ENCODE data around the gene GYS1.
"Not testable (repeated sequence)": the region's sequence is repeated elsewhere in the genome, so short reads cannot be mapped to it uniquely, and the experiment has no call there.

GYS1 gene

GRCh38 chr19:49020931-49021895 is 28.1 kb upstream of the GYS1 start:
- no peaks in the 10 kb centered on the region for H3K9me3 Mint-ChIP-seq
- H3K4me3 Mint-ChIP-seq = no peak overlapping the region
- H3K27ac Mint-ChIP-seq = peak overlapping the region in 1 of 2 donors; percentile 10
- peaks cover 19% of the 10 kb centered on the region for H3K27me3 Mint-ChIP-seq
- no peak for DNase-seq
- peaks cover 33% of the 10 kb centered on the region for H3K4me1 Mint-ChIP-seq
- ATAC-seq = peak; percentile 24

- Mint-ChIP-seq H3K4me3 (peak overlapping the region in 1 of 2 donors; percentile 79), H3K27ac (peak overlapping the region in 1 of 2 donors; percentile 78), H3K27me3 (peaks cover 19% of the 10 kb centered on the region), H3K9me3 (no peaks in the 10 kb centered on the region), H3K4me1 (peaks cover 33% of the 10 kb centered on the region)
- no peak for DNase-seq
- no peak for ATAC-seq
Observed at GRCh38 chr19:49020342-49020741, 27.2 kb upstream of the GYS1 start.

- ATAC-seq (peak; percentile 44), DNase-seq (peak; percentile 54 to 64)
- Mint-ChIP-seq H3K4me1 (peaks cover 33% of the 10 kb centered on the region), H3K4me3 (peak overlapping the region; percentile 79 to 84), H3K9me3 (no peaks in the 10 kb centered on the region), H3K27ac (peak overlapping the region in 1 of 2 donors; percentile 88), H3K27me3 (peaks cover 19% of the 10 kb centered on the region)
Observed at GRCh38 chr19:49019242-49019932, 26.3 kb upstream of the GYS1 start.

GRCh38 chr19:49018388-49019241 is 25.5 kb upstream of the GYS1 start:
- peaks cover 33% of the 10 kb centered on the region for H3K4me1 Mint-ChIP-seq
- ATAC-seq, DNase-seq, H3K27ac Mint-ChIP-seq, H3K9me3 Mint-ChIP-seq: not testable (repeated sequence)
- peak overlapping the region; percentile 79 to 84 for H3K4me3 Mint-ChIP-seq
- peaks cover 19% of the 10 kb centered on the region for H3K27me3 Mint-ChIP-seq

GRCh38 chr19:49017666-49018351 is 24.7 kb upstream of the GYS1 start:
- DNase-seq (peak; percentile 65 to 72), ATAC-seq (peak; percentile 83)
- Mint-ChIP-seq H3K4me1 (peaks cover 33% of the 10 kb centered on the region), H3K4me3 (peak overlapping the region; percentile 79 to 84), H3K27ac (peak overlapping the region in 1 of 2 donors; percentile 29), H3K9me3 (no peaks in the 10 kb centered on the region), H3K27me3 (peaks cover 19% of the 10 kb centered on the region)

- H3K9me3 Mint-ChIP-seq = no peaks in the 10 kb centered on the region
- DNase-seq (no peak), ATAC-seq (no peak)
- peak within 1 kb of the TSS; percentile 79 to 84 for H3K4me3 Mint-ChIP-seq
- peaks cover 33% of the 10 kb centered on the region for H3K4me1 Mint-ChIP-seq
- H3K27me3 Mint-ChIP-seq = peaks cover 19% of the 10 kb centered on the region
- peak within 1 kb of the TSS in 1 of 2 donors; percentile 29 for H3K27ac Mint-ChIP-seq
Observed at GRCh38 chr19:49017041-49017665, 24.0 kb upstream of the GYS1 start, which contains the start of gene LHB. Gene LHB, minus strand, starts transcription at chr19:49017091. Its CDS starts 10 bp downstream, at chr19:49017081.

GRCh38 chr19:49016067-49016839 is 23.1 kb upstream of the GYS1 start:
- Mint-ChIP-seq H3K4me1 (peaks cover 28% of the 10 kb centered on the region), H3K27ac (no peak overlapping the region), H3K27me3 (peaks cover 19% of the 10 kb centered on the region), H3K9me3 (no peaks in the 10 kb centered on the region), H3K4me3 (no peak overlapping the region)
- DNase-seq (no peak), ATAC-seq (no peak)

- ATAC-seq = no peak
- no peak for DNase-seq
- no peak overlapping the region for H3K4me3 Mint-ChIP-seq
- H3K4me1 Mint-ChIP-seq = peaks cover 17% of the 10 kb centered on the region
- H3K9me3 Mint-ChIP-seq = no peaks in the 10 kb centered on the region
- peaks cover 12% of the 10 kb centered on the region for H3K27me3 Mint-ChIP-seq
- no peak overlapping the region for H3K27ac Mint-ChIP-seq
Observed at GRCh38 chr19:49014870-49015255, 21.8 kb upstream of the GYS1 start.

GRCh38 chr19:49014123-49014869 is 21.2 kb upstream of the GYS1 start:
- Mint-ChIP-seq H3K27me3 (peaks cover 6% of the 10 kb centered on the region), H3K4me3 (no peak overlapping the region), H3K27ac (no peak overlapping the region), H3K9me3 (no peaks in the 10 kb centered on the region), H3K4me1 (peaks cover 12% of the 10 kb centered on the region)
- no peak for DNase-seq
- ATAC-seq = no peak

GRCh38 chr19:49011194-49011593 is 18.1 kb upstream of the GYS1 start:
- H3K9me3 Mint-ChIP-seq = no peaks in the 10 kb centered on the region
- no peaks in the 10 kb centered on the region for H3K4me1 Mint-ChIP-seq
- no peak for DNase-seq
- ATAC-seq = no peak
- H3K4me3 Mint-ChIP-seq = no peak overlapping the region
- no peak overlapping the region for H3K27ac Mint-ChIP-seq
- no peaks in the 10 kb centered on the region for H3K27me3 Mint-ChIP-seq

- DNase-seq = no peak
- H3K27ac Mint-ChIP-seq = no peak overlapping the region
- no peaks in the 10 kb centered on the region for H3K9me3 Mint-ChIP-seq
- H3K27me3 Mint-ChIP-seq = no peaks in the 10 kb centered on the region
- ATAC-seq = no peak
- no peak overlapping the region for H3K4me3 Mint-ChIP-seq
- no peaks in the 10 kb centered on the region for H3K4me1 Mint-ChIP-seq
Observed at GRCh38 chr19:49010453-49010852, 17.3 kb upstream of the GYS1 start.

GRCh38 chr19:49009828-49010227 is 16.7 kb upstream of the GYS1 start:
- no peaks in the 10 kb centered on the region for H3K4me1 Mint-ChIP-seq
- H3K4me3 Mint-ChIP-seq = no peak overlapping the region
- no peaks in the 10 kb centered on the region for H3K27me3 Mint-ChIP-seq
- DNase-seq (no peak), ATAC-seq (no peak)
- H3K9me3 Mint-ChIP-seq = no peaks in the 10 kb centered on the region
- no peak overlapping the region for H3K27ac Mint-ChIP-seq

- ATAC-seq = no peak
- Mint-ChIP-seq H3K4me3 (no peak overlapping the region), H3K9me3 (no peaks in the 10 kb centered on the region), H3K27ac (no peak overlapping the region), H3K27me3 (no peaks in the 10 kb centered on the region), H3K4me1 (no peaks in the 10 kb centered on the region)
- no peak for DNase-seq
Observed at GRCh38 chr19:49006905-49007304, 13.8 kb upstream of the GYS1 start.
